Bone marrow (tissue), 2 donors: ENCODE data around the gene VAMP2.
A peak's percentile ranks its signal among the peaks of the same experiment; 100 is the strongest.

Experiments used
- DNase-seq, 2 donors: peaks; one replicate each; lab custom pipeline; 2025; lab: John Stamatoyannopoulos, UW

The VAMP2 gene, protein sequence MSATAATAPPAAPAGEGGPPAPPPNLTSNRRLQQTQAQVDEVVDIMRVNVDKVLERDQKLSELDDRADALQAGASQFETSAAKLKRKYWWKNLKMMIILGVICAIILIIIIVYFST

DNA sequence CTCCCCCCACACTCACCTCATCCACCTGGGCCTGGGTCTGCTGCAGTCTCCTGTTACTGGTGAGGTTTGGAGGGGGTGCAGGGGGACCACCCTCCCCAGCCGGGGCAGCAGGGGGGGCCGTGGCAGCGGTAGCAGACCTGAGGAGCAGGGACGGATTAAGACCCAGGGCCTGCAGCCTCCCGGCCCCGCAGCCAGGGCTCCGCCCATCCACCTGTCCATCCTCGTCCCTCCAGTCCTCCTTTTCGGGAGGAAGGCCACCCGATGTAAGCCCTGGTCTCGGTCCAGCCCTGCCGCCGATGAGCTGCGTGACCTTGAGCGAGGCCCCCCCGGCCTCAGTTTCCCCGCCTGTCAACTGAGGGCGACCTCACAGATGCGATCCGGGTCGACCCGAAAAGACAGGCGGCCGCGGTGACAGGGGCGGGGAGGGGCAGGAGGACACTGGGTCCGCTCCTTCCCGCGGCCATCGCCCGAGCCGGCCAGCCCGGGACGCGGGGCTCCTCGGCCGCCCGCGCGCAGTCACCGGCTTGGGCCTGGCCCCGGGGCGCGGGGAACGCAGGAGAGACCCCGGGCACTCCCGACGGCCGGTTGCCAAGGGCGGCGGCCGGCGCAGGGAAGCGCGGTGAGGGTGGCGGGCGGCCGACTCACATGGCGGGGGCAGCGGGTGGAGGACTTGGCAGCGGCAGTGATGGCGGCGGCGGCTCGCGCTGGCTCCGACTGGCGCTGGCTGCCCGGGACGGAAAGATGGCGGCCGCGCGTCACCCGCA, at the start of gene VAMP2:
VAMP2 (minus strand) TSS at position 716 of the 764 bp plus-strand sequence; CDS start at position 647, 69 bp downstream.
- DNase-seq = peak; percentile 4 to 62

DNA sequence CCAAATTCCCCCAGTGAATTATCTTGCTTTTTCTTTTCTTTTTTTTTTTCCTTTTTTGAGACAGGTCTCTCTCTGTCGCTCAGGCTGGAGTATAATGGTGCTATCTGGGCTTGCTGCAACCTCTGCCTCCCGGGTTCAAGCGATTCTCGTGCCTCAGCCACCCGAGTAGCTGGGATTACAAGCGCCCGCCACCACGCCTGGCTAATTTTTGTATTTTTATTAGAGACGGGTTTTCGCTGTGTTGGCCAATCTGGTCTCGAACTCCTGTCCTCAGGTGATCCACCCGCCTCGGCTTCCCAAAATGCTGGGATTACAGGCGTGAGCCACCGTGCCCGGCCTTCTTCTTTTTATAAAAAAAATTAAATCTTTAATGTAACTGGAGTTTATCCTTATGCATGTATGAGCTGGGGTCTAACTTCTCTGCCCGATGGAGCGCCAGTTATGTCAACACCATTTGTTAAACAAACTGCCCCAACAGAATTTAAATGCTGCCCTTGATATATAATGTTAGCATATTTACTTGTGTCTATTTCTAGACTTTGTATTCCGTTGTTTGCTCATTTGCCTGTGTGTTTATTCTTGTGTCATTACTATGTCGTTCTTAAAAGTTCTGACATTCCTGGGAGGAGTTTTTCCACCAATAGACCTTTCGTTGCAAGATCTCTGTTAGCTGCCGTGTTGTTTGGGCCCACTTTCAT, 48.2 kb upstream of the VAMP2 start:
- no peak for DNase-seq

DNA sequence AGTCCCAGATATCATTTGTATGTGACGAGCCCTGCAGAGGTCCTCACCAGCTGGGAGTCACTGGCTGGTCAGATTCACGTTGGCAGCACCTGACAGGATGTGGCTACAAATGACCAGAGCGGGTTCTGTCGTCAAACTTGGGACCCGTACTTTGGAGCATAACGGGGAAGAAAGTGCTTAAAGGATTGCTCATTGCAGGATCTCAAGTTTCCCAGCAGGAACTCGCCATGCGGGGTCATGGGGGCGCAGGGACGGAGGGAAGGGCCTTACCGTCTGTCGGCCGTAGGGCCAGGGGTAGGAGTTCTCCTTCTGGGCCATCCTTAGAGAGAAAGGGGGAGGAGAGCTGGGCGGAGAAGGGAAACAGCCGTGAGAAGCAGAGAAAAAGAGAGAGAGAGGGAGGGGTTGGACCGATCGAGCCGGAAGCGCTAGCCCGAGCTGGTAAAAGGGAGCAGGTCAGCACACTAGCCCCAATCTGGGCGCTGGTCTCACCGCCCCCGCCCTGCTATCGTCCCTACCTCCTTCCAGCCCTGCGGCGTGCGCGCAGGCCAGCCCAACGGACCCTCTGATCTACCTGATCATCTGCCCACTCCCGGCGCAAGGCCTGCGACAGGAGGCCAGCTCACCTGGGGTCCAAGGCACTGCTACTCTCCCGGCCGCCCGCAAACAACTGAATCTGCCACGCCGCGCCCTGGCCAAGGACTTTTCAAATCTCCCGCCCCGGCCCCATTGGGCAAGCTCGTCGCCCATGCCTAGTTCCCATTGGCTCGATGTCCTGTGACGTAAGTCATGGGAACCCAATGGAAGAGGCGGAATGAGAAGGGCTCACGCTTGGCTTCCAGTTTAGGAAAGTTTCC, 47.4 kb upstream of the VAMP2 start, which contains the start of gene AURKB:
AURKB (minus strand) TSS at position 669 of the 854 bp plus-strand sequence; CDS start at position 318, 351 bp downstream.
- DNase-seq = peak; percentile 73 to 81

DNA sequence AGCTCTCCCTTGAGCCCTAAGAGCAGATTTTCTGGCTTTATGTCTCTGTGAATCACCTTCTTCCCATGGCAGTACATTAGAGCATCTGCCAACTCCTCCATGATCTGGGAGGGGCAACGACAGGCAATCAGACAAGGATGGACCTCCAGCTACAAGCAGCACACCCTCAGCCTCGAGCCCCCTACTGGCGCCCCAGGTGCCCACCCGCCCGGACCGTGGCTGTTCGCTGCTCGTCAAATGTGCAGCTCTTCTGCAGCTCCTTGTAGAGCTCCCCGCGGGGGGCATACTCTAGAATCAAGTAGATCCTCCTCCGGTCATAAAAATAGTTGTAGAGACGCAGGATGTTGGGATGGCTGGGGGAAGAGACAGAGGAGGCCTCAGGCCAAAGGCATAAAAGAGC, 43.8 kb upstream of the VAMP2 start:
- DNase-seq = no peak

DNA sequence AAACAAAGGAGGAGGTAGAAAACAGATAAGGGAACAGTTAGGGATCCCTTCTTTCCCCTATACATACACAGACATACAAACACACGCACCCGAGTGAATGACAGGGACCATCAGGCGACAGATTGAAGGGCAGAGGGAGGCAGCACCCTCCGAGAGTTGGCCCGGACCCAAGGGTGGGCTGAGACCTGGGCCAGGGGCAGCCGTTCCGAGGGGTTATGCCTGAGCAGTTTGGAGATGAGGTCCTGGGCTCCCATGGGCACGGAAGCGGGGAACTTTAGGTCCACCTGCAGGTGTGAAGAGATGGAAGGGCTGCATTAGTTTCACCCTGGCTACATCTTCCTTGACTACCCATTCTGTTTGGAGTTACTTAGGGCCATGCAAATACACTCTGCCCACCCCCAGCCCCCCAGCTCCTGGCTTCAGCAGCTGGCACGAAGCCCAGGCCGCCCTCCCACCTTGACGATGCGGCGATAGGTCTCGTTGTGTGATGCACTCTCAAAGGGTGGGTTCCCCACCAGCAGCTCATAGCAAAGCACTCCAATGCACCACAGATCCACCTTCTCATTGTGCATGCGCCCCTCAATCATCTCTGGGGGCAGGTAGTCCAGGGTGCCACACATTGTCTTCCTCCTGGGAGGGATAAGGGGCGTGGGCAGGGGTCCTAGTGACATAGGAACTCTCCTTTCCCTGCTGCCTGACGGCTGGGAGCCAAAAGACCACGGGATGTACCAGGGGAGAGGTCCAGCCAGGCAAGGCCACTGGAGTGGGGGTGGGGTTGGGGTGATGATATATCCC, 42.2 kb upstream of the VAMP2 start:
- DNase-seq = no peak

DNA sequence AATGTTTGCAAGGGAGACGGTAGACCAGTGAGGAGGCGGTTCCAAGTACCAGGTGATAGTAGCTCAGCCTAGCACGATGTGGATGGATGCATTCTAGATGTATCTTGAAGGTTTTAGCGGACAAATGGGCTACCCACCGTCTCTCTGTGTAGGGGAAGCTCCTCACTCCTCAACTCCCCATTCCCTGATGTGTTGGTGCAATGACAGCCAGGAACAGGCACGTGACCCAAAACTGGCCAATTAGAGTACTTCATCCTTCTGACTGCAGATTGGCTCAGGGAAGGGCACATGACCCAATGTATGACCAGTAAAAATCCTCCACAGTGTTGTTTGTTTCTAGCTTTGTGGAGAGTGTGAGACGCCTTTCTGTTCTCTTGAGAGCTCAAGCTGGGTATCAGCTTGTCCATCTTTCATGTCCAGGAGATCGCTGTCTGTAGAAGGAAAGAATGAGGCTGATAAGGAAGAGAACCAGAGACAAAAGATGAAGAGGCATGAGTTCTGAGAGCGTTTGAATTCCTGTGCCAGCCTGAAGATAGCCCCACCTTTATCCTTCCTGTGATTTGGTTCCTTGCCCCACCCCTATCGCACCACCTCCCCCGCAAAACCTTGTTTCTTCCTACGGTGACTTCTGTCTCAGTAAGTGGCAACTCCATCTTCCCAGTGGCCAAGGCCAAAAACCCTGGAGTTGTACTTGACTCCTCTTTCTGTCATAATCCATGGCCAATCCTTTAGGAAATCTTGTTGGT, 29.5 kb upstream of the VAMP2 start:
- peak; percentile 10 to 83 for DNase-seq

DNA sequence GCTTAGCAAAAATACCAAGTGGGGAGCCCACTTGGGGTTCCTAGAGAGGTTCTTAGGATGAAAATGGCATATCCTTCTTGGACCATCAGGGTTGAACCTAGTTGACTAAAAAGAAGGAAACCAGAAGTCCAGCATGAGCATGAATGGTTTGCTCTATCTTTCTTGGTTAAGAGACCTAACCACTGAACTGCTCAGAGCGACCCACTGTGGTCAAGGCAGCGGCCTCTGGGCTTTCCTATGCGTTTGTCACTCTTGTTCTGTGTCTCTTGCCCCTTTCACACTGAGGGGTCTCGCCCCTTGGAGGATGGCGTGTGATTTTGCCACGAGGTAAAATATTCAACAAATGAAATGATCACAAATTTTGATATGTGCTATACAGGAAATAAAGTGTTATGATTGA, 27.8 kb upstream of the VAMP2 start:
- no peak for DNase-seq

DNA sequence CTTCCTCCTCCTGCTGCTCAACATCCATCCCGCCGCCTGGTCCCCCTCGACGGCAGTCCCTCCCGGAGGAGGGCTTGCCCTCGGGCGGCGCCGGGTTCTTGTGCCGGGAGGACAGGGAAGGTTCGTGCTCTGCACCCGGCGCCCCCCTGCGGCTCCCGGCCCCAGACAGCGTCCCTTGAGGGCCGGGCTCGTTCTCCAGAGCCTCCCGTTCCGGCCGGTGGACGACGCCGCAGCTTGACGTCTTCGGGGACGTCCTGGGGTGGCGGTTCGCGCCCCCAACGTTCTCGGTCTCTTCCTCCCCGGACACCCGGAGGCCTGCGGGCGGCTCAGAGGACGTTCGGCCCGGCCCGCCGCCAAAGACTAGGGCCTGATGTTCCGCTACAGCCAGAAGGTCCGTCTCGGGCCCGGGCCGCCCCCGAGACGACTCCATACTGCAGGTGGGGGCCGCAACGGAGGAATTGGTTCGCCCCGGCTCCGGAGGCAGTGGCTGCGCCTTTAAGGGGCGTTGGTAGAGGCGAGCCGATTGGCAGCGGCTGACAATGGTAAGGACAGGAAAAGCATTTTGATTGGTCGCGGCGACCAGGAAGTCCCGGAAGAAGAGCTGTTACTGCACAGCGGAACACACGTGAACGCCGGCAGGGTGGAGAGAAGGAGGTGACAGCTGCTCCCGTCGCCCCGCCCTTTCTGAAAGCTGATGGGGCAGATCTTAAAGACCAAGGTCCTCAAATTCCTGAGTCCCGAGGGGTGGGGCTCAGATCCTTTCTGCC, 27.1 kb upstream of the VAMP2 start, which contains the start of gene BORCS6:
BORCS6 (minus strand) TSS at position 470 of the 767 bp plus-strand sequence; CDS start at position 430, 40 bp downstream.
- peak; percentile 72 to 99 for DNase-seq

DNA sequence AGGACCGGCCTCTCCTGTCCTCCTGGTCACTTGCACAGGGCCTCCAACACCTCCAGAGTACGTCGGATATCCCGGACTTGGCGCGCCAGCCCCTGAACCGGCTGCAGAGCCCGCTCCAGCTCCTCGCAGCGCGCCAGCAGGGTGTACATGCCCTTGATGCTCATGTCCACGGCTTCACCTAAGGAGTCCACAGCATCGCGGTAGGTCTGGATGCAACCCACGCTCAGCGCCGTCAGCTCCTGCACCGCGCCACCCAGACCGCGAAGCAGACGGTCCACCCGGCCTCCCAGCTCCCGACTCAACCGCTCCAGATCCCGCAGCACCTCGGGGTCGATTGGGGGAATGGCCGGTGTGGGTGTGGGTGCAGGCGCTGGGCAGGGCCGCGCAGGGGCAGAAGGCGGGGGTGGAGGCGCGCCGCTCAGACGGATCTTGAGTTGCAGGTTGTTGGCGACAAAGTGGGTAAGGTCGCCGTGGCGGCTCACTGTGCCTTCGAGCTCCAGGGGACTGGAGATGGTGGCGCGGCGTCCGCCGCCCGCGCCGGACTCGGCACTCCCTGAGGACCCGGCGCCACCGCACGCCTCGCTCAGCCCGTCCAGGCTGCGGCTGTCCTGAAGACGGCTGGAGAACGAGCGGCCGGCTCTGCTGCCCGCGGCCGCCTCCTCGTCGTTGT, 26.4 kb upstream of the VAMP2 start:
- no peak for DNase-seq

DNA sequence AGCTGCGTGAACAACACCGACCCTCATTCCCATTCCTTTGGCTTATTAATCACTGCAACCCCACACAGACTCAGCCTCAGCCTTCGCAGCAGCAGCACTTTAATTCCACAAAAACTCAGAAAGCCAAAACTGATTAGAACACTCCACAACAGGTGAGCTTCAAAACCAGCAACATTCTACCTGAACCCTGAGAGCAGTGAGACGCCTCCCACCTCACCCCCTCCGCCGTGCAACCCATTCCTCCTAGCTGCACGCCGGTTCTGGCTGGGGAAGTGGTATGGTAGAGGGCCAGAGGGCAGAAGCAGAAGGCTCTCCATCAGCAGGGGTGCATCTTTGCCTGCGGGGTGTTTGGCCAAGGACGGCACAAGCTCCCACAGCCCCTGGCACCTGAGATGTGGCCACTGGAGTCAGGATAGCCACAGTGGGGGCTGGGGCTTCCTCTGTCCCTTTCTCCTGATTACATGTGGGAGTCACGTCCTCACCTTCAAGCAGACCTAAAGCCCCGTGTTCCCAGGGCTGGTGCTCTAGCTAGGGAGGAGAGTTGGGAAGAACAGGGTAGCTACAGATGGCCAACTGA, 25.6 kb upstream of the VAMP2 start:
- DNase-seq = no peak

DNA sequence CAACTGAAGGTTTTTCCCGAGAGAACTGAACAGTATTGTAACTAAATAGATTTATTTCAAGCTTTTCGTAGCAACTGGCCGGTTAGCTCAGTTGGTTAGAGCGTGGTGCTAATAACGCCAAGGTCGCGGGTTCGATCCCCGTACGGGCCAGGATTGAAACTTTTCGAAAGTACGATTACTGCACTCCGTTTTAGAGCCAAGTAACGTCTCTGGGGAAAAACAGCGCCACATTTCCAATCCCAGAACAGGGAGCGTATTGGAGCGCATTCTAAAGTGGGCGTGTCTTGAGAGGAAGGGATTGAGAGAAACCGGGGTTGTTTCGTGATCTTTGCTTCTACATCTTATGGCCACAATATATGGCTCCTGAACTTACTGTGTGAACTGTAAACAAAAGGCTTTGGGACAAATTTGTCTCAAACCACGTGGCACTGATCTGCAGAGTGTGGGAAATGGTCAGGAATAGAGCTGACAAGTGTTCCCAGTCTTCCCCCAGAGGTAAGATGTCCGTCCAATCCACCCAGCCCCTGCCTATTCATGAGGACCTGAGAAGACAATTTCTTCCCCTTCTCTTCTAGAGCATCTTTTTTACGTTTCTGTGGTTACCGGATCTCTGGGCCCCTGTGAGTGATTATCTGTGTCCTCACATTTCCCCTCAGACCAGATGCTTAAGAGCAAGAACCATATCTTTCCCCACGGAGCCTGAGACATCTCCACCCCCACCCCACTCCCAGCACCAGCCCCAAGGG, 24.9 kb upstream of the VAMP2 start:
- peak; percentile 83 to 95 for DNase-seq

DNA sequence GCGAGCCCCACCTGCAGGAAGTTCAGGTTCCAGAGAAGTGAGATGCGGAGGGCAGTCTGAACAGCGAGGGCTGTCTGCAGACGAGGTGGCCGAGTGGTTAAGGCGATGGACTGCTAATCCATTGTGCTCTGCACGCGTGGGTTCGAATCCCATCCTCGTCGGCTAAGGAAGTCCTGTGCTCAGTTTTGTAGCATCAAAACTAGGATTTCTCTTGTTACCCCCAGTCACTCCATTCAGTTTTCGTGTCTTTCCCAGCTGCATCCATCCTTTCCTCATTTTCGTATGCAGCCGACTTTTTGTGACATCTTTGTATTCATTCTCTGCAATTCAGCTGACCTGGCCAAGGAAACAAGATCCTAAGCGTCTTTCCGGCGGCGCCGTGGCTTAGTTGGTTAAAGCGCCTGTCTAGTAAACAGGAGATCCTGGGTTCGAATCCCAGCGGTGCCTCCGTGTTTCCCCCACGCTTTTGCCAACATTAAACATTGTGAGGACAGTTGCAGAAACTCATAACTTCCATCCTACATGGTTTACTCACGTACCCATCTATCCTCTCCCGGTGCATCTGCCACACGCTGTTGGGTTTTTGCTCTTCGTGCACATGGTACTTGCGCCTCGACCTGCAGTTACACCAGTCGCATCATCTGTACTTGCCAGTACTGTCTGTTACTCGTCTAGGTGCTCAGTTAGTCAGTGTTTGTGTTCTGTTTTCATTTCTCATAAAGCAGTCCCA, 24.2 kb upstream of the VAMP2 start:
- peak; percentile 91 to 92 for DNase-seq

DNA sequence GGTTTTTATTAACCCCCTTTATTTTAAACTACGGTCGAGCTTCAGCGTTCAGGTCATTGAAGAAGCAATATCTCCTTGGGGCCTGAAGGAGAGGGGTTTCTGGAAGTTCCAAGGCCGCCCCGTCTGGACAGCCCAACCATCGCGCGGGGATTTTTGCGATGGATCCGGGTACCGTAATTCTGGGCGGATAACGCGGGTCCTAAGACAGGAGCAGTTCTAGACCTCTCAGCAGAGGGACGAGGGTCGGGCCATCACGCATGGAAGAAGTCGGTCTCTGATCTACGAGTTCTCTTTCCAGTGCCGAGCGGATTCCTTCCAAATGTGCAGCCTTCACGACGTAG, 23.7 kb upstream of the VAMP2 start:
- DNase-seq = no peak

DNA sequence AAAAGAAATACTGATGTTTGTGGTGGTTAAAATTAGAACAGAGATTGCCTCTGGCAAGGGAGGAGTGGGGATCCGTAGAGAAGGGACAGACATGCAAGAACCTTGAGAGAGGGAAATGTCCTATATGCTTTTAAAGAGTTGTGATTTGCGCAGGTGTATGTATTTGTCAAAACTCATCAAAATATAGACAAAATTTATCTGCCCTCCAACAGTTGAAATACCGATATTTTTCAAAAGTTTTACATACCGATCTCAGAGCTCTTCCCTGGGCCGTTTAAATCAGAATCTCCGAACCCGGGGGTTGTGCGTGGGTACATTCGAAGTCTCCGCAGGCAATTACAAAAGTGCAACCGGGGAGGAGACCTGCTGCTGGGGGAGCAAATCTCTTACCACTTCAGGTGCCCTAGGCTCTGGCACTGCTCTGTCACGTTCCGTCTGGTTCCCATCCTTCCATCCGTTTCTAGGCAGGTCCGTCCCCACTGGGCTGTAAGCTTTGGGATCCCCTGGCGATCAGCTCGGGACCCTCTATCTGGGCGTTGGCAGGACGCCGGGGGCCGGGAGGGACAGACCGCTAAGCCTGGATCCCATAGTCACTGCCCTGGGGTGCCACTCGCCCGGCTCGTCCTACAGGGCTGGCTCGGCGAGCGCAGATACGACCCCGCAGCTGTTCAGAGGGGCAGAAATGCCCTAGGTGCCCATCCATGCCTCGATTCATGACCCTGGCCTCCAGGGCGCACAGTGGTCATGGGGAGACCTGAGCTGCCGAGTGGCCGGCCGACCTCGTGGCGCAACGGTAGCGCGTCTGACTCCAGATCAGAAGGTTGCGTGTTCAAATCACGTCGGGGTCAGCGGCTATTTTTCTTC, 23.1 kb upstream of the VAMP2 start:
- DNase-seq = peak; percentile 50 to 92

DNA sequence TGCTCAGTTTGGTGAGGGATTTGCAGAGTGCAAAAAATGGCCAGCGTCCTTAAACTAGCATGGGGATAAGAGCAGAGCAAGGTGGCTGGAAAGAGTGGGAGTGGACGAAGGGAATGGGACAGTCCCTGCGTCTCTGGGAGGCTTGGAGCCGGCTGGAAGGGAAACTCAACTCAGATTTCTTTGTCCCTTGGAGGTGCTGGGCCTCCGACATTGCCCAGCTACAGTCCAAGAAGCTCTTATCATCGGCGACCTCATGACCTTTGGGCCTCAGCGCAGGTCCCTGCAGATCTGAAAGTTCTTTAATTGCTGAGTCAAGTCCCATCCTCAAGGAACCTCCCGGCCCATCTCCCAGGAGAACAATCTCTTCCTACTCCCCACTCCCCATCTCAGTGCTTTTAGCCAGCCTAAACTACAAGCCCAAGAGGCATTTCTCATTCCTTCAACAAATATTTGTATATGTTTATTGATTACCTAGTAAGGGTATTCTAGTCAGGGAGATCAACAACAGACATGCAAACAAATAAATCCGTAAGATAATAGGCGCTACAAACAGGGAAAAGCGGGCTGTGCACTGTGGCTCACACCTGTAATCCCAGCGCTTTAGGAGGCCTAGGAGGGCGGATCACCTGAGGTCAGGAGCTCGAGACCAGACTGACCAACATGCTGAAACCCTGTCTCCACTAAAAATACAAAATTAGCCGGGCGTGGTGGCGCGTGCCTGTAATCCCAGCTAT, 14.4 kb upstream of the VAMP2 start:
- DNase-seq = no peak
